ENCODE results near the gene SMOC2.

SMOC2 gene

GRCh38 chr6:168415993-168416530, 24.9 kb upstream of the SMOC2 start:
- no peak for DNase-seq

- DNase-seq = no peak
These were observed 24.5 kb upstream of the SMOC2 start for GRCh38 chr6:168416531-168416930.

GRCh38 chr6:168417191-168417590, 23.8 kb upstream of the SMOC2 start:
- DNase-seq = no peak

DNA sequence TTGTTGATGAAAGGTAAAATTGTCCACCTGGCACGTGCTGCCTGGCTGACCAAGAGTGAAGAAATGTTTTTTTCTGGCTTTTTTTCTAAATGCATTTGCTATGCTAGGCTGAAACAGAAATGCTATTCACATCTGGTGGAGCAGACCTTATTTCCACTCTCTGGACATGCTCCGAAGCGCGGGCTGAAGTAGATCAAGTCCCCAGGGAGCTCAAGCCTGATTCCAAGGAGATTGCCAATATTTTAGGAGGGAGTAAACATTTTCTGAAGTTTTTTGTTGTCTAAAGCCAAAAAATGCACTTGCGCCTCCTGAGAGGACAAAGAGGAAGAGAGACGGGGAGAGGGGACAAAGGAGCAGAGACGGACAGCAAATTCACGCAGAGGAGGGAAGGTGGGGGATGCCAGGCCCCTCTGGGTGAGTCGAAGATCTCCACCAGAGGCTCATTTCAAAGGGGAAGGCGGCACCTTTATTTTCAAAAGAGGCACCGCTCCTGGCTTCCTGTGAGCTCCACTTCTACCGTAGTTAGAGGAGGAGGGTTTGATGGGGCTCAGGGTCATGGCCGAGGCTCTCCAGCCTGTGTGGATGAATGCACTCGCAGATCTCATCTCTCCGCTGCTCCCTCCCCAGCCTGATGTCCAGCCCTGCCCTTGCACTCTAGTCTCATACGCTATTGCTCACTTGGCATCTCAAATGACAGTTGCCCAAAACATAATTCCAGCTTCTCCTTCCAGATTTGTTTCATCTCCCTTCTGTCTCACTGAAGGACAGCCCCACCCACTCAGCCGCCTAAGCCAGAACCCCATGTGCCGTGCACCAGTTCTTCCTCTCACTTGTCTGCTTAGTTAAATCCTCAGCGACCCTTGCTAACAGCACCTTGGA, 23.1 kb upstream of the SMOC2 start:
- no peak for DNase-seq

DNA sequence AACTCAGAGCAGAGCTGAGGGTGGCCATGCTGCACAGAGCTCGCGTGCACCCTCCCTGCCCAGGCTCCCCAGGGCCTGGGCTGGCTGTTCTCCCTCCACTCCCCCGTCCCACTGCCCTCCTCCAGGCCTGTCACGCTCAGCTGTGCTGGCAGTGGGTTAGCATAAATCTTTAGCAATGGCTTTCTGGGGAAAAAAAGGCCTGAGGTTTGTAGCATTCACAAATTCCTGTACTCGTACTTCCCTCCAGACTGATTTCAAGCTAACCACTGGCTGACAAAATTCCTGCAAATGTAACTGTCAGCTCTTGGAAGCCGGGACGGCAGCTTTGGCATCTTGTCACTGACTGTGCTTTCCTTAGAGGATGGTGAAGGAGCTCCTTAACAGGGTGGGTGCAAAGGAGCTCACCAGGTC, 22.3 kb upstream of the SMOC2 start:
- DNase-seq = no peak

- no peak for DNase-seq
These were observed 21.4 kb upstream of the SMOC2 start for GRCh38 chr6:168419569-168419968.

DNA sequence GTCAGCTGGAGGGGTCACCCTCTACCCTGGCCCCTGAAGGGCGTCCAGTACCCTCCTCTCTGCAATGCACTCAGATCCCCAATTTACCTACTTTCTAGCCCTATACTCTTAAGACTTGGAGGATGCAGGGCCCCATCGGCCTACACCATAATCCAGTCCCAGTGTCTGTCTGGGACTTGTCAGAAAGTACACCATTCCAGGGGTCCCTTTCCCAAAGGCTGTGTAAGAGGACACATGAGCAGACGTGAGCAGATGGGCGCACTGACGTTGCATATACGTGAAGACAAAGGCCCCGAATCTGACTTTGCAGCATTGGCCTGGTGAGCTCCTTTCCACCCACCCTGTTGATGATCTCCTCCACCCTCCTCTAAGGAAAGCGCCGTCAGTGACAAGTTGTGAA, 20.9 kb upstream of the SMOC2 start:
- DNase-seq = no peak

GRCh38 chr6:168420706-168421105, 20.3 kb upstream of the SMOC2 start:
- no peak for DNase-seq

GRCh38 chr6:168427184-168427583, 13.8 kb upstream of the SMOC2 start:
- DNase-seq = no peak

- no peak for DNase-seq
These were observed 12.7 kb upstream of the SMOC2 start for GRCh38 chr6:168428052-168428826.

DNA sequence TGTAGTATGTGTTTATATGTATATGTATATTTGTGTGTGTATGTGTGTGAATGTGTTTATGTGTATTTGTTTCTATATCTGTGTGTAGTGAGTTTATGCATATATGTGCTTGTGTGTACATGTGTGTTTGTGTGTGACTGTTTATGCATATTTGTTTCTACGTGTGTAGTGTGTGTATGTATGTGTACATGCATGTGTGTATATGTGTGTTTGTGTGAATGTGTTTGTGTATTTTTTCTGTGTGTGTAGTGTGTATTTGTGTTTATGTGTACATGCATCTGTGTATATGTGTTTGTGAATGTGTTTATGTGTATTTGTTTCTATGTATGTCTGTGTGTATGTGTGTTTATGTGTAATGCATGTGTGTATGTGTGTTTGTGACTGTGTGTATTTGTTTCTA, 12.1 kb upstream of the SMOC2 start:
- DNase-seq = no peak

GRCh38 chr6:168432196-168432595, 8.8 kb upstream of the SMOC2 start:
- no peak for DNase-seq

- no peak for DNase-seq
These were observed 7.1 kb upstream of the SMOC2 start for GRCh38 chr6:168433898-168434297.

DNA sequence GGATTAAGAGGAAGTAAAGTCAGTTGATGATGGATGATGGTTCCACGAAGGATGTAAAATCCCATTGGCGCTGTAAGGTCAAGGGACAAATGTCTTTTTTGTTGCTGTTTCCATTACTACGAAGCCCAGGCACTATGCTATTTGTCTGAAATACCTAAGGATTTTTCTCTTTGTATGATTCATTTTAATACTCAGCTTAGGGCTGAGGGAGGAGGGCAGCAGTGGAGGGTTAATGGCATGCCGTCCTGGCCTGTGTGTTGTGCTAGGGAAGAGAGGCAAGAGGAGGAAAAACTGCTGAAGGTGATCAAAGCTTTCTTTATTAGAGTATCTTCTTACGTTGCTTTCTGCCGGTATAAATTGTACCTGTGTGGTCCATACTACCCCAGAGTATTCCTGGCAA, 6.5 kb upstream of the SMOC2 start:
- no peak for DNase-seq

DNA sequence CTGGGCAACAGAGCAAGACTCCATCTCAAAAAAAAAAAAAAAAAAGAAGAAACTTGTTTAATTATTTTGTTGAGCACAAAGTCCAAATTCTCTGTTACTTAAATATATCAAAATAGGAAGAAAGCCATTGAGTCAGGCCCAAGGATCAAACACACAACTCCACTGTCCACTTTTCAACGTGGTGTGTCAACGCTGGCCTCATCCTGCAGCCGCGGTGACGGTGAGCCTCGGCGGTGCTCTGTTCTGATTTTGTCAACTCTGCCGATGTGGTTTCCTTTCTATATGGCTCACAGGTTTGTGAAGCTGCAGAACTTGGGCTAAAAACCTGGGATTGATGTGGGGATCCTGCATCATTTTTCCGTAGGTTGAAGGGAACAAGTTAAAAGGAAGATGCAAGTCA, 3.2 kb upstream of the SMOC2 start:
- no peak for DNase-seq

- DNase-seq = no peak
These were observed 2.0 kb upstream of the SMOC2 start for GRCh38 chr6:168438783-168439520.

- no peak for DNase-seq
These were observed 1.1 kb upstream of the SMOC2 start for GRCh38 chr6:168439794-168440450.

DNA sequence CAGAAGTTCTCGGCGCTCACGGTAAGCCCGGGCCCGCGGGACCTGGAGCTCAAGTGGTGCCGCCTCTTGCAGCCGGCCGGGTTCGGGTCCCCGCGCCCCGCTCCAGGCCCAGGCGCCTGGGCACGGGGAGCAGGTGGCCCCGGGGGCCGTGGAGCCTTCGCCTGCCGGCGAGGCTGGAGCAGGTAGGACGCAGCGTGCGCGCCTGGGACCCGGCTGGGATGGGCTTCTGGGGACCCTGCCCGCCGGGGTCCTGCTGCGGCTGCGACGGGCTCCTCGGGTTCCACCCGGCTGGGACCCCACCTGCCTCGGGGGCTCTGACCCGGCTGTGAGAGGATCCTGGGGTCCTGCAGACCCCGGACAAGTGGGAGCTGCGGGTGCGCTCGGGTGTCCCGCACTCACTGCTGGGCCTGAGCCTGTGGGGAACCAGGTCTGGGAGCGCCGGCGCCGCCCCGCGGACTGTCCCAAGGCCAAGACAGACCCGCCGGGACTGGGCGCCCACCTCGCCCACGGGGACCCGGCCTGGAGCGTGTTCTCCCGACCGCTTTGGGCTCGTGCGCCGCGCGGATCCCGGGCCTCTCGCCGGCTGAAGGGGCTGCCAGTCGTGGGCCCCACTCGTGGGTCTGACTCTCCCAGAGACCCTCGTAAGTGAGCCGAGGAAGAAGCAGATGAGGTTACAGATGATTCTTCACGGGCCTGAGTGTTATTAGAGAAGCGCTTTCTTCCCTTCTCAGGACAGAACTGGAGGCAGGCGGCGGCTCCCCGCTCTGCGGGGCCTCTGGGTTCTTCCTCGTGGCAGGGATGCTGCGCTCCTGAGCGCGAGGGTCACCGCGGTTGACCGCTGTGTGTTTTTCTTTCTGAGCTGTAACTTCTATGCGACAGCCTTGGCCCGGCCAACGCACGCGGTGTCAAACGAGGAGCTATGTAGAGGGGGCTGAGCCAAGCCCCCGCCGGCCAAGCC, 729 bp downstream of the SMOC2 start:
- no peak for DNase-seq

GRCh38 chr6:168442646-168443045, 1.7 kb downstream of the SMOC2 start:
- no peak for DNase-seq

DNA sequence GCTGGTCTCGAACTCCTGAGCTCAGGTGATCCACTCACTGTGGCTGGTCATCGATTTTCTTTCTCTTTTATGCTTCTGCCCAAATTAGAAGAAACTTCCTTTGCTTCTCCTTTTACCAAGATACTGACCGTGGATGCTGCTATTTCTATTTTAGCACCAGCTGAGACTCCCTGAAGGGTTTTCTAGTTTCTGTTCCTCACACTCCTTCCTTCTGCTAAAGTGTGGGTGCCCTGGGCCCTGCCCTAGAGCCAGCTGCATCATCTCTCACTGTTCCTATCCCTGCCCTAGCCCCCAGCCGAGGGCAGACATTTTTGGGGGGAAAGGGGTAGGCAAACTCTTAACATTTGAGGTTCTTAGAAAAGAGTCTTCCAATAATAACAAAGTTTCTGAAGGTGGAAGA, 6.3 kb downstream of the SMOC2 start:
- no peak for DNase-seq

- no peak for DNase-seq
These were observed 6.7 kb downstream of the SMOC2 start for GRCh38 chr6:168447700-168448099.

Data from SW 1271 (cell line).